Panc1 (cell line): ENCODE results near the gene UNC5B.

Experiments
- POLR2AphosphoS5 ChIP-seq: IDR thresholded peaks from 2 replicates; pipeline ENCODE4 v1.6.1; 2012; ENCODE audit warnings: mild to moderate bottlenecking, low read depth, low read length, moderate library complexity
- REST ChIP-seq, 2 experiments: IDR thresholded peaks; 2 replicates each; pipeline ENCODE4 v1.6.1; 2011 to 2012; ENCODE audit warnings: low read depth in 2 of 2, control low read depth in 1 of 2, low read length in 1 of 2, mild to moderate bottlenecking in 1 of 2, moderate library complexity in 1 of 2; ENCODE audit not compliant: insufficient read depth in 1 of 2
- SIN3A ChIP-seq: IDR thresholded peaks from 2 replicates; pipeline ENCODE4 v1.6.1; 2012; ENCODE audit warnings: low read depth, mild to moderate bottlenecking, low read length, moderate library complexity, borderline replicate concordance; ENCODE audit not compliant: insufficient read depth
- TF ChIP-seq, protein P1 (sequence below): fragments of 450-650 bp; IDR thresholded peaks from 2 replicates; pipeline ENCODE4 v1.5.1; 2017; ENCODE audit warnings: mild to moderate bottlenecking

- TF ChIP-seq, protein P1, sequence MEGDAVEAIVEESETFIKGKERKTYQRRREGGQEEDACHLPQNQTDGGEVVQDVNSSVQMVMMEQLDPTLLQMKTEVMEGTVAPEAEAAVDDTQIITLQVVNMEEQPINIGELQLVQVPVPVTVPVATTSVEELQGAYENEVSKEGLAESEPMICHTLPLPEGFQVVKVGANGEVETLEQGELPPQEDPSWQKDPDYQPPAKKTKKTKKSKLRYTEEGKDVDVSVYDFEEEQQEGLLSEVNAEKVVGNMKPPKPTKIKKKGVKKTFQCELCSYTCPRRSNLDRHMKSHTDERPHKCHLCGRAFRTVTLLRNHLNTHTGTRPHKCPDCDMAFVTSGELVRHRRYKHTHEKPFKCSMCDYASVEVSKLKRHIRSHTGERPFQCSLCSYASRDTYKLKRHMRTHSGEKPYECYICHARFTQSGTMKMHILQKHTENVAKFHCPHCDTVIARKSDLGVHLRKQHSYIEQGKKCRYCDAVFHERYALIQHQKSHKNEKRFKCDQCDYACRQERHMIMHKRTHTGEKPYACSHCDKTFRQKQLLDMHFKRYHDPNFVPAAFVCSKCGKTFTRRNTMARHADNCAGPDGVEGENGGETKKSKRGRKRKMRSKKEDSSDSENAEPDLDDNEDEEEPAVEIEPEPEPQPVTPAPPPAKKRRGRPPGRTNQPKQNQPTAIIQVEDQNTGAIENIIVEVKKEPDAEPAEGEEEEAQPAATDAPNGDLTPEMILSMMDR = no peak
- TF ChIP-seq POLR2AphosphoS5 (no peak), REST (IDR thresholded peaks at IDR 0.05; ENCODE audit: insufficient read depth in 1 of 2, low read depth in 2 of 2, low read length in 1 of 2) (no peak), SIN3A (no peak)
Measured at GRCh38 chr10:71203124-71203523, 9.2 kb upstream of the UNC5B start.
